H1 (cell line): ENCODE results near the gene MAP4K4. TPM values are rescaled to one million over a fixed set of nuclear protein-coding genes. Genes with fewer than 3 reads are reported as not detected.
A peak's percentile ranks its signal among the peaks of the same experiment; 100 is the strongest.

ENCODE experiments used
- CTCF ChIA-PET: fragments of 300-600 bp; sonication (Branson Sonifier 250); formaldehyde crosslinking; loops from one replicate; lab custom pipeline; 2021; ENCODE audit not compliant: partially characterized antibody; lab: Charles Lee
- POLR2A ChIA-PET: fragments of 300-600 bp; sonication (Branson Sonifier 250); formaldehyde crosslinking; loops from one replicate; lab custom pipeline; 2021; ENCODE audit warnings: inconsistent platforms; ENCODE audit not compliant: partially characterized antibody; lab: Charles Lee
- DNase-seq, 2 experiments: peaks; one replicate each; pipeline versions ENCODE4 v3.0.0 to v3.0.0-alpha.2; 2010 to 2022; ENCODE audit warnings: low spot score in 2 of 2, low read depth in 1 of 2, mixed read lengths in 1 of 2
- FAIRE-seq: peaks from 2 replicates; lab custom pipeline; 2011; peaks lifted over from hg19 to GRCh38; lab: Jason Lieb, UNC
- H2AFZ ChIP-seq: 2 replicates; pipeline ENCODE4 v1.8.1; 2012; ENCODE audit warnings: low read length, inconsistent platforms
- H2AK5ac ChIP-seq: 2 replicates; pipeline ENCODE4 v1.6.1; 2013; ENCODE audit warnings: low read depth, low read length
- H2BK120ac ChIP-seq: replicated peaks from 2 replicates; pipeline ENCODE3; 2013; ENCODE audit warnings: low read depth, low read length, inconsistent platforms
- H2BK12ac ChIP-seq: 2 replicates; pipeline ENCODE4 v1.6.1; 2013; ENCODE audit warnings: low read depth, low read length
- H2BK15ac ChIP-seq: 2 replicates; pipeline ENCODE4 v1.6.1; 2013; ENCODE audit warnings: low read length
- H2BK20ac ChIP-seq: 2 replicates; pipeline ENCODE4 v1.6.1; 2013; ENCODE audit warnings: low read length
- H2BK5ac ChIP-seq: 2 replicates; pipeline ENCODE4 v1.6.1; 2013; ENCODE audit warnings: low read depth, low read length
- H3K14ac ChIP-seq: 2 replicates; pipeline ENCODE4 v1.6.1; 2013; ENCODE audit warnings: inconsistent platforms; ENCODE audit not compliant: insufficient read length
- H3K18ac ChIP-seq: 2 replicates; pipeline ENCODE4 v1.6.1; 2013; ENCODE audit warnings: low read length; ENCODE audit errors: extremely low read depth
- H3K23ac ChIP-seq: 2 replicates; pipeline ENCODE4 v1.6.1; 2013; ENCODE audit warnings: inconsistent platforms; ENCODE audit not compliant: insufficient read length
- H3K23me2 ChIP-seq: 2 replicates; pipeline ENCODE4 v1.6.1; 2013; ENCODE audit warnings: low read depth, low read length
- H3K27ac ChIP-seq: 2 replicates; pipeline ENCODE4 v1.6.1; 2011; ENCODE audit warnings: low read depth, low read length, inconsistent platforms
- H3K27me3 ChIP-seq, 4 experiments: replicated peaks in 1 of 4; 1 replicate in 1 of 4; 2 replicates in 3 of 4; pipeline versions ENCODE4 v1.6.1 to v1.8.1; 2011 to 2013; ENCODE audit warnings: low read length in 3 of 4, mild to moderate bottlenecking in 3 of 4, inconsistent platforms in 2 of 4, mixed read lengths in 2 of 4, moderate library complexity in 1 of 4; ENCODE audit not compliant: control insufficient read depth in 3 of 4, insufficient read depth in 3 of 4; ENCODE audit errors: extremely low read depth in 1 of 4
- H3K36me3 ChIP-seq, 4 experiments: 2 replicates each; pipeline versions ENCODE4 v1.6.1 to v1.8.1; 2011 to 2013; ENCODE audit warnings: mild to moderate bottlenecking in 4 of 4, low read length in 3 of 4, moderate library complexity in 2 of 4, control low read depth in 1 of 4, inconsistent platforms in 1 of 4; ENCODE audit not compliant: insufficient read depth in 4 of 4, control insufficient read depth in 2 of 4
- H3K4ac ChIP-seq: replicated peaks from 2 replicates; pipeline ENCODE3; 2013; ENCODE audit warnings: low read length, low read depth, mixed read lengths, inconsistent platforms; ENCODE audit not compliant: insufficient read length
- H3K4me1 ChIP-seq, 4 experiments: replicated peaks in 1 of 4; 1 replicate in 1 of 4; 2 replicates in 3 of 4; pipeline versions ENCODE4 v1.6.1 to v1.8.1; 2011 to 2013; ENCODE audit warnings: low read length in 3 of 4, inconsistent platforms in 2 of 4, mixed read lengths in 1 of 4; ENCODE audit not compliant: insufficient read depth in 4 of 4, control insufficient read depth in 3 of 4
- H3K4me2 ChIP-seq, 2 experiments: 2 replicates each; pipeline versions ENCODE4 v1.6.1 to v1.8.1; 2011 to 2013; ENCODE audit warnings: low read depth in 2 of 2, low read length in 2 of 2, control low read depth in 1 of 2, inconsistent platforms in 1 of 2, mild to moderate bottlenecking in 1 of 2; ENCODE audit not compliant: insufficient read depth in 1 of 2
- H3K4me3 ChIP-seq, 4 experiments: fragments of 200-600, 300-600 bp in 1 of 4; sonication (generic), shearing (Covaris generic), sonication (Bioruptor Twin) in 1 of 4; 2 replicates each; pipeline versions ENCODE4 v1.5.1 to v1.8.1; 2011 to 2016; ENCODE audit warnings: low read length in 4 of 4, low read depth in 3 of 4, control low read depth in 2 of 4, inconsistent platforms in 2 of 4, mild to moderate bottlenecking in 2 of 4, mixed read lengths in 1 of 4, moderate library complexity in 1 of 4; ENCODE audit not compliant: insufficient read depth in 2 of 4; ENCODE audit errors: extremely low read depth in 1 of 4
- H3K56ac ChIP-seq: replicated peaks from 2 replicates; pipeline ENCODE3; 2013; ENCODE audit warnings: low read depth, mild to moderate bottlenecking, mixed read lengths, low read length, inconsistent platforms; ENCODE audit not compliant: insufficient read length
- H3K79me1 ChIP-seq: 2 replicates; pipeline ENCODE4 v1.6.1; 2013; ENCODE audit warnings: low read depth, low read length, control low read depth
- H3K79me2 ChIP-seq, 2 experiments: 2 replicates each; pipeline versions ENCODE4 v1.6.1 to v1.8.1; 2012 to 2013; ENCODE audit warnings: low read length in 2 of 2, mild to moderate bottlenecking in 2 of 2, inconsistent platforms in 1 of 2; ENCODE audit not compliant: insufficient read depth in 2 of 2, control insufficient read depth in 1 of 2
- H3K9ac ChIP-seq, 4 experiments: replicated peaks in 1 of 4; 1 replicate in 1 of 4; 2 replicates in 3 of 4; pipeline versions ENCODE4 v1.6.1 to v1.8.1; 2011 to 2013; ENCODE audit warnings: low read depth in 3 of 4, low read length in 3 of 4, control low read depth in 2 of 4, mild to moderate bottlenecking in 2 of 4, moderate library complexity in 2 of 4, inconsistent platforms in 1 of 4; ENCODE audit errors: extremely low read depth in 1 of 4
- H3K9me3 ChIP-seq, 2 experiments: 2 replicates each; pipeline versions ENCODE4 v1.6.1 to v1.8.1; 2012 to 2013; ENCODE audit warnings: mild to moderate bottlenecking in 2 of 2, moderate library complexity in 2 of 2, control low read depth in 1 of 2, inconsistent platforms in 1 of 2, low read depth in 1 of 2, low read length in 1 of 2, mixed read lengths in 1 of 2; ENCODE audit not compliant: insufficient read depth in 2 of 2
- H4K20me1 ChIP-seq, 2 experiments: replicated peaks in 1 of 2; 2 replicates each; pipeline versions ENCODE3 to v1.8.1; 2011 to 2013; ENCODE audit warnings: inconsistent platforms in 2 of 2, low read length in 2 of 2, mild to moderate bottlenecking in 1 of 2; ENCODE audit not compliant: insufficient read depth in 2 of 2, control insufficient read depth in 1 of 2
- H4K5ac ChIP-seq: 2 replicates; pipeline ENCODE4 v1.6.1; 2013; ENCODE audit warnings: low read length, low read depth, mixed read lengths, inconsistent platforms; ENCODE audit not compliant: insufficient read length
- H4K8ac ChIP-seq: 2 replicates; pipeline ENCODE4 v1.8.0; 2013; ENCODE audit warnings: mild to moderate bottlenecking, moderate library complexity, low read length, inconsistent platforms; ENCODE audit not compliant: insufficient read depth; ENCODE audit errors: extremely low read depth
- H4K91ac ChIP-seq: replicated peaks from 2 replicates; pipeline ENCODE3; 2013; ENCODE audit warnings: low read length, mixed read lengths, inconsistent platforms; ENCODE audit not compliant: insufficient read length
- ATF2 ChIP-seq: IDR thresholded peaks from 2 replicates; pipeline ENCODE4 v1.6.1; 2012; ENCODE audit warnings: low read length, inconsistent platforms
- WGBS, 2 experiments: shearing (Covaris generic) in 1 of 2; methylation state at CpG; one replicate each; pipeline versions ENCODE4 v1.1.6 to v1.1.7; 2013 to 2015; ENCODE audit warnings: low lambda C conversion rate in 2 of 2, mixed read lengths in 2 of 2, inconsistent platforms in 1 of 2, low coverage in 1 of 2, missing lambda C conversion rate in 1 of 2; ENCODE audit not compliant: insufficient replicate concordance in 2 of 2, insufficient coverage in 1 of 2, insufficient read length in 1 of 2; ENCODE audit errors: extremely low coverage in 1 of 2, missing lambda C conversion rate in 1 of 2; 5-methylcytosine and 5-hydroxymethylcytosine counted together
- polyA plus RNA-seq, 7 experiments: library from polyadenylated mRNA; depleted of rRNA in 3 of 7; stranded (reverse) in 5 of 7; unstranded in 2 of 7; fragments of >200 nt in 5 of 7; fragments of 200-250 nt in 2 of 7; gene quantifications; 1 replicate in 5 of 7; 2 replicates in 1 of 7; 4 replicates in 1 of 7; pipeline versions ENCODE4 v1.2.1 to v1.2.3, GENCODE V29; 2011 to 2013; ENCODE audit warnings: missing spikeins in 2 of 7, mixed read lengths in 2 of 7
- total RNA-seq: library from RNA; stranded (reverse); fragmentation: NEBNext Ultra II Directional; extraction: Animal tissue kit (Norgen Biotek cat#: 25700); gene quantifications from 2 replicates; pipeline ENCODE4 v1.2.1, GENCODE V29; 2021

MAP4K4 gene
- total and polyA plus RNA-seq, 2 of the 8 experiments (the other 6 are each of a cell fraction or from before 2014, with no cell fraction given), result 53.2 to 138 TPM

- H4K91ac ChIP-seq, result peak overlapping the region; percentile 16
- peaks cover 18% of the 10 kb centered on the region for H3K79me1 ChIP-seq
- no peak overlapping the region for H4K8ac ChIP-seq
- no peak overlapping the region for H2BK120ac ChIP-seq
- H4K20me1 ChIP-seq, result peaks cover 31 to 38% of the 10 kb centered on the region in 2 experiments
- POLR2A ChIA-PET, result interaction anchor here (1.1 kb wide), 1 partner anchor 11 kb away, joined by 3 read pairs; no protein-coding TSS in a partner anchor
- FAIRE-seq, result no peak
- H3K27me3 ChIP-seq, result no peaks in the 10 kb centered on the region
- H3K23ac ChIP-seq, result no peak overlapping the region
- no peak overlapping the region for H3K18ac ChIP-seq
- H2AFZ ChIP-seq, result no peak overlapping the region
- H3K9ac ChIP-seq, result no peak overlapping the region
- H2BK12ac ChIP-seq, result no peak overlapping the region
- no peak for DNase-seq
- no peak overlapping the region for H3K4me2 ChIP-seq
- peaks cover 13 to 30% (median 22%) of the 10 kb centered on the region in 4 experiments for H3K4me1 ChIP-seq
- no peak overlapping the region for H2BK20ac ChIP-seq
- H3K4ac ChIP-seq, result no peak overlapping the region
- no peaks in the 10 kb centered on the region for H3K9me3 ChIP-seq
- no peak overlapping the region for H2BK15ac ChIP-seq
- H2AK5ac ChIP-seq, result no peak overlapping the region
- no peak overlapping the region for H3K27ac ChIP-seq
- CTCF ChIA-PET, result interaction anchor here (0.7 to 2.9 kb wide), 5 partner anchors 7 to 359 kb away, joined by 3 to 12 read pairs (median 4); no protein-coding TSS in a partner anchor
- H3K79me2 ChIP-seq, result peaks cover 32 to 100% of the 10 kb centered on the region in 2 experiments
- no peak overlapping the region for H4K5ac ChIP-seq
- H3K4me3 ChIP-seq, result no peak overlapping the region; a peak in 1 of 8 replicates
- H3K14ac ChIP-seq, result no peak overlapping the region
- no peak overlapping the region for H3K56ac ChIP-seq
- no peaks in the 10 kb centered on the region for H3K23me2 ChIP-seq
- H3K36me3 ChIP-seq, result no peaks in the 10 kb centered on the region
- H2BK5ac ChIP-seq, result no peak overlapping the region
- no peak for TF ChIP-seq ATF2
- TF ChIP-seq, all 59 proteins: peak for 0
- 85% methylated on average over 6 of the region's 6 CpGs; no CpG with 5 or more reads in 1 of the 2 experiments for WGBS, 2 experiments
Observed at GRCh38 chr2:101778102-101778501, 80.6 kb downstream of the MAP4K4 start.
